Astrocyte (in vitro differentiated cells and primary cell): ENCODE data around the gene CYBB.

Experiments
- CTCF ChIP-seq: IDR thresholded peaks from 2 replicates; pipeline ENCODE4 v1.5.1; 2011; ENCODE audit warnings: low read depth, mild to moderate bottlenecking, inconsistent platforms, low read length, moderate library complexity; ENCODE audit not compliant: insufficient read depth
- EZH2 ChIP-seq: IDR thresholded peaks from 2 replicates; pipeline ENCODE4 v1.6.1; 2012; ENCODE audit warnings: mild to moderate bottlenecking, low read length, inconsistent platforms; ENCODE audit not compliant: insufficient read depth

GRCh38 chrX:37809970-37810369, 30.1 kb downstream of the CYBB start:
- no peak for TF ChIP-seq EZH2
- no peak for TF ChIP-seq CTCF
